HG02870 (cell line): ENCODE results near the gene LRP3.
"Not testable (repeated sequence)": the region's sequence is repeated elsewhere in the genome, so short reads cannot be mapped to it uniquely, and the experiment has no call there.

Experiments used
- ATAC-seq: cut with Tn5 transposase; IDR thresholded peaks from one replicate; pipeline ENCODE4 v1.9.1; 2021; ENCODE audit warnings: mild to moderate bottlenecking, moderate library complexity; ENCODE audit not compliant: unreplicated experiment

The LRP3 gene

DNA sequence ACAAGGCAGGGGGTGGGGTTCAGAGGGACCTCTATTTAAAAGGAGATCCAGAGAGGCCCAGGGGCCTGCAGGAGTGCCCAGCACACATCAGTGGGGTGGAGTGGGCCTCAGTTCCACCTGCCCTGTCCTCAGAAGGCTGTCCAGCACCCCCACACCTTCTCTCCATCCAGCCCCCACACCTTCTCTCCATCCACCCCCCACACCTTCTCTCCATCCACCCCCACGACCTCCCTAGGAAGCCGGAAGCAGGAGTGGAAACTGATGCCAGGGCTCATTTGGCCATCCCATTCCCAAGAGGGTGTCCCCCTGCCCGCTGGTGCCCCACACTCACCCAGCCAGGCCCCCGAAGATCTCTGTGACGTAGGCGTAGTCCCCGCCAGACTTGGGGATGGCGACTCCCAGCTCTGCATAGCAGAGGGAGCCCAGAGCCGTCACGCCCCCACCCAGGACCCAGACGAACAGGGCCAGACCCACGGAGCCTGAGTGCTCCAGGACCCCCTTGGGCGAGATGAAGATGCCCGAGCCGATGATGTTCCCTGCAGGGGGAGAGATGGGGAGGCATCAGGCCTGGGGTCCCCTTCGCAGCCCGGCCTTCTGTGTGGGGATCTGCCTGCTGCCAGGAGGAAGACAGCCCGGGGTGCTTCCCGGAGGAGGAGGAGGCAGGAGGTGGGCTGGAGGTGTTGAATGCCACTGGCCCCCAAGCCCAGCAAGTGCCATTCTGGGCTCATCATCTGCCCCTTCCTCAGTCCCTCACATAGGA is 21.5 kb downstream of the LRP3 start:
- no peak for ATAC-seq

- ATAC-seq, result no peak
Observed at GRCh38 chr19:33216198-33216830, 22.2 kb downstream of the LRP3 start.

DNA sequence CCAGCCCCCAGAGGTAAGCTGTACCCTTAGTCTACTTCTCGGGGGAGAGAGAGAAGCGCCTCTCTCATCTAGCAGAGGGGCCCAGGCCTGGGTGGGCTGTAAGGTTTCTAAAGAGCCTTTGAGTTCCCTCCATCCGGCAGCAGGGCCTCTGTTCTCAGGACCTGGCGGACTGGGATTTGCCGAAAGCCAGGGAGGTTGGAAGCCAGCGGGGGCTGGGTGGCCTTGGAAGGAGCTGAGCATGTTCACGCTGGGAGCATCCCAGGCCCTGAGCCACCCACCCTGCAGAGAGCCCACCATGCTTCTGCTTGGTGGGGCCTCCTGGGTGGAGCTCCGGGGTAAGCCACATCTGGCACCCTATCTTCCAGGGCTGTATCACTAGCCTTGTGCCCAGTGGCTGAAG is 23.8 kb downstream of the LRP3 start:
- ATAC-seq, result no peak

DNA sequence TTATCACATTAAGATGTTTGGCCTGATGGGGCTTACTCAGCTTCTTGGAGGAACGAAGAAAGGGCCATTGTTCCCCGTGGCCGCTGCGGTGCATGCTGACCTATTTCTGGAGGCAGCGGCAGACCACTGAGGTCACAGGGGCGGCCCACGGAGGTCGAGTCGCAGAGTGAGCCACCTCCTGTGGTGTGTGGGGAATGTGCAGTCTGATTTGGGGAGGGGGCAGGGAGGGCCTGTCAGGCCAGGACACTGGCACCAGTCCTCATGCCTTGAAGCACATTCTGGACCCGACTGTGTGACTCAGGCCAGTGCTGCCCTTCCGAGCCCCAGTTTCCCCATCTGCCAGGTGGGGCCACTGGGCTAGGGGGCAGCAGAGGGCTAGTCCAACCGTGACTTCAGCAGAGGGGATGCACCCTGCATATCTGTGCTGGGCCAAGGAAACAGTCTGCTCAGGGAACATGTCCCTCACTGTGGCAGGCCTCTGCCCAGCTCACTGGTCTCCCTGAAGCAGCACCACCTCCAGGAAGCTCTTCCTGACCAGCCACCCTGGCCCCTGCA is 25.2 kb downstream of the LRP3 start:
- ATAC-seq, result no peak

GRCh38 chr19:33220115-33220514 is 26.0 kb downstream of the LRP3 start:
- ATAC-seq, result no peak

GRCh38 chr19:33220735-33221134 is 26.6 kb downstream of the LRP3 start:
- no peak for ATAC-seq

- ATAC-seq, result no peak
Observed at GRCh38 chr19:33221638-33222037, 27.5 kb downstream of the LRP3 start.

DNA sequence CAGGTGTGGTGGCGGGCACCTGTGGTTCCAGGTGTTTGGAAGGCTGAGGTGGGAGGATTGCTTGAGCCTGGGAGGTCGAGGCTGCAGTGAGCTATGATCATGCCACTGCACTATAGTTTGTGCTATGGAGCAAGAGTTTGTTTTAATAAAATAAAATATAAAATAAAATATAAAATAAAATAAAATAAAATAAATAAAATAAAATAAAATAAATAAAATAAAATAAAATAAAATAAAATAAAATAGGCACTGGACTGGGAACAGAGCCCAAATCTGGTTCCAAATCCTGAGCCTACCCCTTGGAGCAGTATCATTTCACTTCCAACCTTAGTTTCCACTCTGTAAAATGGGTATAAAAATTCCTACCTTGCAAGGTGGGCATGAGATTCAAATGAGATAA is 28.1 kb downstream of the LRP3 start:
- not testable (repeated sequence) for ATAC-seq

- ATAC-seq, result no peak
Observed at GRCh38 chr19:33224694-33225457, 30.7 kb downstream of the LRP3 start.

DNA sequence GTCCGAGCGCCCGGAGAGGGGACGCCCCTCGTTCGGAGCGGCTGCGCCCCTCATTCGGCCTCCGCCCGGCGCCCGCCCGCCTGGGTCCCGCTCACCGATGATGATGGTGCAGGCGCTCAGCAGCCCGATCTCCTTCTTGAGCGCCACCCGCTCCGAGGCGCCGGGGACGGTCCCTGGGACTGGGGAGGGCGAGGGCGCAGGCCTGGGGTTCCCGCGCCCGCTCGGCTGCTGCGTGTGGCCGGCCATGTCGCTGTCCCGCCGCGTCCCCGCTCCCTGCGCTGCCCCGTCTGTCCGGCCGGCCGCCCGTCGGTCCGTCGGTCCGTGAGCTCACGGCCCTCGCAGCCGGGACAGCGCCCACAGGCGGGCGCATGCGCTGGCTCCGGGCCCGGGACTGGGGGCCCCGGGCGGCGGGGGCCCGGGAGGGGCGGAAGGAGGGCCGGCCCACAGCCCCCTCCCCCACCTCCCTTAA is 31.4 kb downstream of the LRP3 start, which contains the start of gene SLC7A10:
Gene SLC7A10 (minus strand): TSS at position 393 of the 469 bp plus-strand sequence. CDS start 147 bp downstream, at position 246.
- ATAC-seq, result no peak

- ATAC-seq, result no peak
Observed at GRCh38 chr19:33226550-33227241, 32.6 kb downstream of the LRP3 start.

DNA sequence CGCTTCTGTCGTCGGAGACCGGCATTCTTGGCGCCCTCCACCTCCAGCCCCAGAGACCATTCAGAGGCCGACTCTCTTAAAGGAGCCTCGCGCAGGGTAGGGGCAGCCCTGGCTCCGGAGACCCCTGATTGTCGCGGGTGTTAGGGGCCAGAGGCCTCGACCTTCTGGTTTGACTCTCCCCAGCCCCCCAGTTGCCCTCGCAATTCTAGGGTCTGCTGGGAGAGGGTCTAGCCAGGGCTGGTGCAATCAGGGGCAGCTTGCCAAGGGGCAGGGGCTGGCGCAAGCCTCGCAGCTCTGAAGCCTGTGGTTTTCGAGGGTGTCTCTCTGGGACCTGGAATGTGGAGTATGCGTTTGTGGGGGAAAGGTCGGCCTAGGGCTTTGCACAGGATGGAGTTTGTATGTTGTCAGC is 33.1 kb downstream of the LRP3 start:
- ATAC-seq, result no peak

- ATAC-seq, result no peak
Observed at GRCh38 chr19:33227870-33228599, 33.9 kb downstream of the LRP3 start.

DNA sequence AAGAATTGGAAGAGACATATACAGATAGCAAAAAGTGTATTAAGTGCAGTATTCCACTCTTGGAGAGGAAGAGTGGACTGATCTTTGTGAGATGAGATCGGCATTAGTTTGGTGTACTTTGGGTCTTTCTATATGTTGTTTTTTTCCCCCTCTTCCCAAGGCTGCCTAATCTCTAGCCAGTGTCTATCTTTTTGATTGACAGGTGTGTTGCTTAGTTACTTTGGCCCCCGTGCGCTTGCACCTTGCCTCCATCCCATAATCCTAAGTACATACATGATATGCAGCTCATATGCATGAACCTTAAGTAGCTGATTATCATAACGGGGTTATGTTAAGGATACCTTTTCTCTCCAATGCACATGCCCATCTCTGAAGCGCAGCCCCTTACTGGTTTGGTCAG is 35.8 kb downstream of the LRP3 start:
- ATAC-seq, result no peak

GRCh38 chr19:33231511-33231910 is 37.4 kb downstream of the LRP3 start:
- ATAC-seq, result no peak

- ATAC-seq, result no peak
Observed at GRCh38 chr19:33232656-33233055, 38.5 kb downstream of the LRP3 start.

- no peak for ATAC-seq
Observed at GRCh38 chr19:33233056-33233873, 39.1 kb downstream of the LRP3 start.

DNA sequence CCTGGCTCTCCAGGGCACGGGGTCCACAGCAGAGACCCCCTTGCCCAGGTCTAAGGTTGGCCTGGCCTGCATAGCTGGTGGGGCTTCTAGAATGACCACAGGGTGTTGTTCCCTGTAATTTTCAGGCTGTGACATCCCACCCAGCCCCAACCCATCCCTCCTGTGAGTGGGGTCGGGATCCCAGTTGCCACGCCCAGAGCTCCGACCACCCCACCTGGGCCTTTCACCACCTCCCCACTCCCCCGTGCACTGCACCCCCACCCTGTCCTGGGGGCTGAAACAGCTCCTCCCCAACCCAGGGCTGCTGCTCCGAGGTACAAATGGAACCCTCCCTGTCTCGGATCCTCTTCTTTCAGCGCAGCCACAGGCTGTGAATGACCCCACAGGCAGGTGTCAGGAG is 40.0 kb downstream of the LRP3 start:
- no peak for ATAC-seq

- no peak for ATAC-seq
Observed at GRCh38 chr19:33234736-33235135, 40.6 kb downstream of the LRP3 start.
